Activated CD4-positive, alpha-beta T cell treated with anti-CD3 and anti-CD28 coated beads, Interleukin-2, amount 50 U/mL, for 4 hours (primary cell): ENCODE measurements around the gene ADAMTSL1.

Experiments
- DNase-seq, 2 experiments: peaks; one replicate each; pipeline ENCODE4 v3.0.0-alpha.2; 2020

ADAMTSL1 gene

GRCh38 chr9:18707061-18707461 is 233.1 kb downstream of the ADAMTSL1 start:
- no peak for DNase-seq

- DNase-seq: no peak
Measured at GRCh38 chr9:18707489-18708205, 233.7 kb downstream of the ADAMTSL1 start.

GRCh38 chr9:18708429-18708828 is 234.5 kb downstream of the ADAMTSL1 start:
- DNase-seq: no peak

- no peak for DNase-seq
Measured at GRCh38 chr9:18710065-18710464, 236.1 kb downstream of the ADAMTSL1 start.

- no peak for DNase-seq
Measured at GRCh38 chr9:18717759-18718158, 243.8 kb downstream of the ADAMTSL1 start.

GRCh38 chr9:18718393-18718792 is 244.4 kb downstream of the ADAMTSL1 start:
- no peak for DNase-seq

- no peak for DNase-seq
Measured at GRCh38 chr9:18718932-18719331, 245.0 kb downstream of the ADAMTSL1 start.

GRCh38 chr9:18720691-18721090 is 246.7 kb downstream of the ADAMTSL1 start:
- no peak for DNase-seq

- no peak for DNase-seq
Measured at GRCh38 chr9:18721267-18721994, 247.5 kb downstream of the ADAMTSL1 start.

GRCh38 chr9:18721995-18722310 is 248.0 kb downstream of the ADAMTSL1 start:
- no peak for DNase-seq

- DNase-seq: no peak
Measured at GRCh38 chr9:18722882-18723281, 248.9 kb downstream of the ADAMTSL1 start.

- no peak for DNase-seq
Measured at GRCh38 chr9:18723366-18723765, 249.4 kb downstream of the ADAMTSL1 start.

- DNase-seq: no peak
Measured at GRCh38 chr9:18726546-18726945, 252.6 kb downstream of the ADAMTSL1 start.

GRCh38 chr9:18727904-18728303 is 254.0 kb downstream of the ADAMTSL1 start:
- no peak for DNase-seq

GRCh38 chr9:18728642-18729041 is 254.7 kb downstream of the ADAMTSL1 start:
- DNase-seq: no peak

GRCh38 chr9:18730241-18730640 is 256.3 kb downstream of the ADAMTSL1 start:
- no peak for DNase-seq

- no peak for DNase-seq
Measured at GRCh38 chr9:18739127-18739526, 265.2 kb downstream of the ADAMTSL1 start.

GRCh38 chr9:18739641-18740318 is 265.8 kb downstream of the ADAMTSL1 start:
- DNase-seq: no peak

- DNase-seq: no peak
Measured at GRCh38 chr9:18741359-18741758, 267.4 kb downstream of the ADAMTSL1 start.

GRCh38 chr9:18741945-18742344 is 268.0 kb downstream of the ADAMTSL1 start:
- DNase-seq: no peak

GRCh38 chr9:18743421-18743820 is 269.5 kb downstream of the ADAMTSL1 start:
- DNase-seq: no peak

GRCh38 chr9:18743971-18744370 is 270.0 kb downstream of the ADAMTSL1 start:
- no peak for DNase-seq

- no peak for DNase-seq
Measured at GRCh38 chr9:18745710-18746109, 271.8 kb downstream of the ADAMTSL1 start.

- no peak for DNase-seq
Measured at GRCh38 chr9:18746631-18747030, 272.7 kb downstream of the ADAMTSL1 start.
